ENCODE data around the gene CCDC122.
A peak's percentile ranks its signal among the peaks of the same experiment; 100 is the strongest.

DNA sequence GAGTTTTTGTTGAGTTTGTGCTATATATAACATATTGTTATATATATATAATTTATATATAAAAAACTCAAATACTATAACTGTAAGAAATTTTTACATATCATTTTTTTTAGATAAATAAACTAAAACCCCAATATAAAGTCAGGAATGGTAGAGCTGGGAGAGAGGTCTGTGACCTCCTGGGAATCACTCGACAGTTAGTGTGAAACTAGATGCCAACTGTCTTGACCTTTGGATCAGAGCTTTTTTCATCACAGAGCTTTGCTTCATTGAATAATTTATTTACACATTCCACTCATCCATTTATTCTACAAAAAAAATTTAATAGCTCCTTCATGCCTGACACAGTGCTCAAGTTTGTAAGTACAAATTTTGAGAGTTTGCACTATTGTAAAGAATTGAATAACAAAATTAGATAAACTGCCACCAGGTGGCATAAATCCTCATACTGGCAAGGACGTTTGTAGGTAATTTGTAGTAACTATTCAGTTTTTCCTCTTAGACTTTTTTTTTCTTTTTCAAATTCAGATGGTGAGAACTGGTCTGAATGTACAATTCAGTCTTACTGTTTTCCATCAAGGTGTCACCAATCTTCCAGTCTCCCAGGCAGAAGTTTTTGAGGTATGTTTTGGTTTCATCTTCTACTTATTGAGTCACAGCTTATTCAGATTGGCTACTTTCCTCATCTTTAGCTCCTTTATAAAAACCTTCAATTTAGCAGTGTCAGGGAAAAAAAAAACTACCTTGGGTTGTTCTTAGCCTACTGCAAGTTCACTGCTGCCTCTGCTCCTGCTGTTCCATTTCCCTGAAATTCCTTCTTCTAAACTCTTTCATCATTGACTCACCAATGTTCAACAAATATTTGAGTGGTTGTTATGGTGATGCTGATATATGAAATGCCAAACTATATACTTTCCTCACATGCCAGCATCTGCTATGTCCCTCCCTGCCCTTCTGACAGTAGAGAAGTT is 28.9 kb upstream of the CCDC122 start:
- TF ChIP-seq, protein P1, sequence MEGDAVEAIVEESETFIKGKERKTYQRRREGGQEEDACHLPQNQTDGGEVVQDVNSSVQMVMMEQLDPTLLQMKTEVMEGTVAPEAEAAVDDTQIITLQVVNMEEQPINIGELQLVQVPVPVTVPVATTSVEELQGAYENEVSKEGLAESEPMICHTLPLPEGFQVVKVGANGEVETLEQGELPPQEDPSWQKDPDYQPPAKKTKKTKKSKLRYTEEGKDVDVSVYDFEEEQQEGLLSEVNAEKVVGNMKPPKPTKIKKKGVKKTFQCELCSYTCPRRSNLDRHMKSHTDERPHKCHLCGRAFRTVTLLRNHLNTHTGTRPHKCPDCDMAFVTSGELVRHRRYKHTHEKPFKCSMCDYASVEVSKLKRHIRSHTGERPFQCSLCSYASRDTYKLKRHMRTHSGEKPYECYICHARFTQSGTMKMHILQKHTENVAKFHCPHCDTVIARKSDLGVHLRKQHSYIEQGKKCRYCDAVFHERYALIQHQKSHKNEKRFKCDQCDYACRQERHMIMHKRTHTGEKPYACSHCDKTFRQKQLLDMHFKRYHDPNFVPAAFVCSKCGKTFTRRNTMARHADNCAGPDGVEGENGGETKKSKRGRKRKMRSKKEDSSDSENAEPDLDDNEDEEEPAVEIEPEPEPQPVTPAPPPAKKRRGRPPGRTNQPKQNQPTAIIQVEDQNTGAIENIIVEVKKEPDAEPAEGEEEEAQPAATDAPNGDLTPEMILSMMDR (IDR thresholded peaks at IDR 0.05; ENCODE audit: low read length): peak; percentile 61
- no peak for TF ChIP-seq EZH2 (IDR thresholded peaks at IDR 0.05; ENCODE audit: borderline replicate concordance, low read length)

Data from OCI-LY1 (cell line).